GM23248 (cell line): ENCODE results near the gene GALNT14. TPM values are rescaled to one million over a fixed set of nuclear protein-coding genes. Genes with fewer than 3 reads are reported as not detected.

Experiments
- DNase-seq: peaks from one replicate; pipeline ENCODE4 v3.0.0-alpha.2; 2015
- H2AFZ ChIP-seq: fragments of 200-600 bp; sonication (generic); 2 replicates; pipeline ENCODE4 v1.6.1; 2016; ENCODE audit warnings: antibody characterized with exemption
- H3F3A ChIP-seq: fragments of 200-600 bp; sonication (generic); 2 replicates; pipeline ENCODE4 v1.6.1; 2016; ENCODE audit warnings: mild to moderate bottlenecking, antibody characterized with exemption, mixed run types; ENCODE audit not compliant: insufficient read depth
- H3K27ac ChIP-seq: fragments of 200-600 bp; sonication (generic); 2 replicates; pipeline ENCODE4 v1.5.1; 2016; ENCODE audit warnings: mild to moderate bottlenecking
- H3K27me3 ChIP-seq: fragments of 200-600 bp; sonication (generic); replicated peaks from 2 replicates; pipeline ENCODE4 v1.6.1; 2016; ENCODE audit warnings: mild to moderate bottlenecking; ENCODE audit not compliant: insufficient read depth
- H3K36me3 ChIP-seq: fragments of 200-600 bp; sonication (generic); 2 replicates; pipeline ENCODE4 v1.6.1; 2016; ENCODE audit warnings: low read depth, mild to moderate bottlenecking
- H3K4me1 ChIP-seq: fragments of 200-600 bp; sonication (generic); 2 replicates; pipeline ENCODE4 v1.6.1; 2016; ENCODE audit warnings: mild to moderate bottlenecking; ENCODE audit not compliant: insufficient read depth
- H3K4me2 ChIP-seq: fragments of 200-600 bp; sonication (generic); one replicate; pipeline ENCODE4 v1.6.1; 2016; ENCODE audit warnings: mild to moderate bottlenecking; ENCODE audit not compliant: unreplicated experiment
- H3K4me3 ChIP-seq: fragments of 200-600 bp; sonication (generic); 2 replicates; pipeline ENCODE4 v1.5.1; 2016; ENCODE audit warnings: mild to moderate bottlenecking
- H3K79me2 ChIP-seq: fragments of 200-600 bp; sonication (generic); 2 replicates; pipeline ENCODE4 v1.6.1; 2016; ENCODE audit warnings: mild to moderate bottlenecking; ENCODE audit not compliant: insufficient read depth
- H3K9ac ChIP-seq: fragments of 200-600 bp; sonication (generic); 2 replicates; pipeline ENCODE4 v1.6.1; 2016; ENCODE audit warnings: mild to moderate bottlenecking
- H3K9me2 ChIP-seq: fragments of 200-600 bp; sonication (generic); 2 replicates; pipeline ENCODE4 v1.6.1; 2016; ENCODE audit warnings: mixed run types, mild to moderate bottlenecking, moderate library complexity; ENCODE audit not compliant: insufficient read depth
- H3K9me3 ChIP-seq: fragments of 200-600 bp; sonication (generic); one replicate; pipeline ENCODE4 v1.6.1; 2017; ENCODE audit warnings: low read depth
- H4K20me1 ChIP-seq: fragments of 200-600 bp; sonication (generic); 2 replicates; pipeline ENCODE4 v1.6.0; 2016; ENCODE audit not compliant: insufficient read depth
- EZH2 ChIP-seq: fragments of 200-600 bp; sonication (generic); IDR thresholded peaks from 2 replicates; pipeline ENCODE4 v1.6.1; 2018; ENCODE audit warnings: antibody characterized with exemption, mild to moderate bottlenecking; ENCODE audit not compliant: insufficient read depth, poor library complexity, severe bottlenecking
- EZH2phosphoT487 ChIP-seq: fragments of 200-600 bp; sonication (generic); IDR thresholded peaks from 2 replicates; pipeline ENCODE4 v1.6.1; 2018; ENCODE audit warnings: antibody characterized with exemption, moderate library complexity, mild to moderate bottlenecking, low read depth; ENCODE audit not compliant: insufficient read depth
- WGBS, 2 experiments: methylation state at CpG; one replicate each; pipeline ENCODE4 v1.1.6; 2015 to 2017; ENCODE audit warnings: low lambda C conversion rate in 2 of 2, low coverage in 1 of 2; ENCODE audit errors: missing lambda C conversion rate in 2 of 2; 5-methylcytosine and 5-hydroxymethylcytosine counted together
- in situ Hi-C: fragments of 300-500 bp; cut with MboI; formaldehyde crosslinking; loops from 2 replicates; pipeline ENCODE4 v1.15.0; 2020
- polyA plus RNA-seq: library from polyadenylated mRNA; unstranded; fragments of >200 nt; fragmentation: Nextera tagmentation; extraction: Ambion mirVana; gene quantifications from 2 replicates; pipeline ENCODE4 v1.2.1, GENCODE V29; 2016
- total RNA-seq: library from RNA; depleted of rRNA; stranded (reverse); fragments of >200 nt; shearing (Covaris generic); gene quantifications from 2 replicates; pipeline ENCODE4 v1.2.3, GENCODE V29; 2014

Gene GALNT14
- total and polyA plus RNA-seq, 2 experiments from 2014 or later: 3.2 to 3.5 TPM

DNA sequence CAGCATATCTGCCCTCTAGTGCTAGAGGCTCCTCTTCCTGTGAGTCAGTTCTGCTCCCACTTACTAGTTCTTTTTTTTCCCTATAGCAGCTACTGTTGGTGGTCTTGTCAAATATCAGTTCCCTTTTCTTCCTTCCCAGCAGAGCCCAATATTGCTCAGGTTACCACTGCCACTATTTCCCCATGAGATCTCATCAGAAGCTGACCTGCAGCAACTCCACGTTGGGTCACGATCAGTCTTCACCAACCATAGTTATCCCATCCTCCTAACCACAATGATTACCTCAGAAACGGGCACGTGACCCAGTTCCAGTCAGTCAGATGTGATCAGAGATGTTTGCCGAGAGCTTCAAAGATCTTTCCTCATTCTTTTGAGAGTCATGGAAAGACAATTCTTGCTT is 271.3 kb downstream of the GALNT14 start:
- no peaks in the 10 kb centered on the region for H3K27me3 ChIP-seq
- no peak for TF ChIP-seq EZH2
- no peak for TF ChIP-seq EZH2phosphoT487
- no peaks in the 10 kb centered on the region for H3K79me2 ChIP-seq
- WGBS, 2 experiments: 26 to 33% methylated on average over 5 of the region's 5 CpGs
- H3K9ac ChIP-seq: no peak overlapping the region
- H3F3A ChIP-seq: no peaks in the 10 kb centered on the region
- in situ Hi-C loops: no loop called here
- no peak overlapping the region for H3K4me2 ChIP-seq
- no peak overlapping the region for H2AFZ ChIP-seq
- no peaks in the 10 kb centered on the region for H3K36me3 ChIP-seq
- DNase-seq: no peak
- H3K4me1 ChIP-seq: no peaks in the 10 kb centered on the region
- no peaks in the 10 kb centered on the region for H4K20me1 ChIP-seq
- no peaks in the 10 kb centered on the region for H3K9me3 ChIP-seq
- H3K9me2 ChIP-seq: no peaks in the 10 kb centered on the region
- H3K4me3 ChIP-seq: no peak overlapping the region
- H3K27ac ChIP-seq: no peak overlapping the region

DNA sequence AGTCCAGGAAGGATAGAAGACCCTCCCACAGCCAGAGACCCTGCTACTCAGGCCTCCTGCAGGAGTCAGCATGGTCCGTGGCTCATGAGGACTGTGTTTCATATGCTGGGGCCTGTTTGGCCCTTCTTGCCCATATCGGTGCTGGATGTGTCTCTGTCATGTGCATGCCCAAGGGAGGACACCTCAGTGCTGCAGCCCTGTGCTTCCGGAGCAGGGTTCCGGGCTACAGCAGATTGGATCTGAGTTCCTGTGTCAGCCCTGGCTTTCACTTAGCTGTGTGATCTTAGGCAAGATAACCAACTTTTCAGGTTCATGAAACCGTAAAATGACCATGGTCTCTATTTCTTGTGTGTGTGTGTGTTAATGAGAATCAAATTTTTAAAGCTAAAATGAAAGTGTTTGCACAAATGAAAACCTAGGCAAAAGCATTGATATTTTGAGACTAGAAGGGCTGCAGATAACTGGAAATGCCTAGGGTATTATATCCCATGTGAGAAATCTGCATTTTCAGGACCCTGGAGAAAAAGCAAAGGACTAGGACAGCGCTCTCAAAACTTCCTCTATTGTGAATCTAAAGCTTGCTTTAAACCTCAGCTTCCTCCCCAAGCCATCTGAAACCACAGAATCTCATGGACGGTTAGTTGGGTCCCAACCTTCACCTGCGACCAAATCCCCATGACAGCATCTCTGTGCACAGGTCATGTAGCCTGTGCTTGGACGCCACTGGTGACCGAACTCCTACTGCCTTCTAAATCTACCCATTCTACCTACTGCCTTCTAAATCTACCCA is 272.2 kb downstream of the GALNT14 start:
- Histone ChIP-seq H3K79me2 (no peaks in the 10 kb centered on the region), H3K27me3 (no peaks in the 10 kb centered on the region), H3K36me3 (no peaks in the 10 kb centered on the region), H3K4me3 (no peak overlapping the region), H2AFZ (no peak overlapping the region), H3K9ac (no peak overlapping the region), H3F3A (no peaks in the 10 kb centered on the region), H4K20me1 (no peaks in the 10 kb centered on the region), H3K9me2 (no peaks in the 10 kb centered on the region), H3K4me2 (no peak overlapping the region), H3K9me3 (no peaks in the 10 kb centered on the region), H3K4me1 (no peaks in the 10 kb centered on the region), H3K27ac (no peak overlapping the region)
- no peak for TF ChIP-seq EZH2
- TF ChIP-seq EZH2phosphoT487: no peak
- WGBS, 2 experiments: 54 to 59% methylated on average over 10 of the region's 10 CpGs
- in situ Hi-C loops: no loop called here
- no peak for DNase-seq

DNA sequence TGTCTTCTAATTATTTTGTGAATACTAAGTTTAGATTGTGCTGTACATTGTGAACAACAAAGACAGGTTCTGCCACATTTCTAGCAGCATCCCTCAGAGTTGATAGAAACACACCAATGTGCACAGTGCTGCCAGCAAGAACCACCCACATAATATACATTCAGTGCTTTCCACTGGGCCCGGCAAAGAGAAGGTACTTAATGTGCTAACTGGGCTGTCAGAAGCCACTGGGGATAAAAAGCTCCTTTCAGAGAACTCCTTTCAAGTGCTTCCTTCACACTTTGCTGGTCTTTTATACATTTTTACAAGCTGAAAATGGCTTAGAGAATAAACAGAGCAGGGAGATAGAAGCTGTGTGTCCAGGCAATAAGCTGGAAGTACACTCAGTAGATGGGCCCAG is 273.0 kb downstream of the GALNT14 start:
- H2AFZ ChIP-seq: no peak overlapping the region
- H4K20me1 ChIP-seq: no peaks in the 10 kb centered on the region
- DNase-seq: no peak
- 75 to 93% methylated on average over 1 of the region's 1 CpG for WGBS, 2 experiments
- TF ChIP-seq EZH2phosphoT487: no peak
- no peak for TF ChIP-seq EZH2
- no peaks in the 10 kb centered on the region for H3K27me3 ChIP-seq
- no peaks in the 10 kb centered on the region for H3K9me2 ChIP-seq
- H3K79me2 ChIP-seq: no peaks in the 10 kb centered on the region
- in situ Hi-C loops: no loop called here
- no peak overlapping the region for H3K9ac ChIP-seq
- H3K27ac ChIP-seq: no peak overlapping the region
- no peak overlapping the region for H3K4me3 ChIP-seq
- no peaks in the 10 kb centered on the region for H3K36me3 ChIP-seq
- no peaks in the 10 kb centered on the region for H3K9me3 ChIP-seq
- no peaks in the 10 kb centered on the region for H3K4me1 ChIP-seq
- no peak overlapping the region for H3K4me2 ChIP-seq
- H3F3A ChIP-seq: no peaks in the 10 kb centered on the region

GRCh38 chr2:30862054-30862651 is 276.1 kb downstream of the GALNT14 start:
- 13 to 18% methylated on average over 3 of the region's 3 CpGs for WGBS, 2 experiments
- H3K27ac ChIP-seq: no peak overlapping the region
- H3K4me1 ChIP-seq: no peaks in the 10 kb centered on the region
- H3K4me2 ChIP-seq: no peak overlapping the region
- H3K27me3 ChIP-seq: no peaks in the 10 kb centered on the region
- peak; percentile 92 for DNase-seq
- H3K4me3 ChIP-seq: no peak overlapping the region
- no peak overlapping the region for H3K9ac ChIP-seq
- no peaks in the 10 kb centered on the region for H3F3A ChIP-seq
- no peaks in the 10 kb centered on the region for H3K36me3 ChIP-seq
- no peak overlapping the region for H2AFZ ChIP-seq
- no peak for TF ChIP-seq EZH2
- TF ChIP-seq EZH2phosphoT487: no peak
- H3K9me2 ChIP-seq: no peaks in the 10 kb centered on the region
- no peaks in the 10 kb centered on the region for H3K79me2 ChIP-seq
- H3K9me3 ChIP-seq: no peaks in the 10 kb centered on the region
- H4K20me1 ChIP-seq: no peaks in the 10 kb centered on the region
- in situ Hi-C loops: no loop called here
